Measurements from ENCODE around the gene VKORC1.

VKORC1 gene

GRCh38 chr16:31125844-31126243 is 31.2 kb upstream of the VKORC1 start:
- H3K9me3 ChIP-seq, result no peaks in the 10 kb centered on the region
- H3K36me3 ChIP-seq, result peaks cover 33% of the 10 kb centered on the region
- TF ChIP-seq, protein P1, sequence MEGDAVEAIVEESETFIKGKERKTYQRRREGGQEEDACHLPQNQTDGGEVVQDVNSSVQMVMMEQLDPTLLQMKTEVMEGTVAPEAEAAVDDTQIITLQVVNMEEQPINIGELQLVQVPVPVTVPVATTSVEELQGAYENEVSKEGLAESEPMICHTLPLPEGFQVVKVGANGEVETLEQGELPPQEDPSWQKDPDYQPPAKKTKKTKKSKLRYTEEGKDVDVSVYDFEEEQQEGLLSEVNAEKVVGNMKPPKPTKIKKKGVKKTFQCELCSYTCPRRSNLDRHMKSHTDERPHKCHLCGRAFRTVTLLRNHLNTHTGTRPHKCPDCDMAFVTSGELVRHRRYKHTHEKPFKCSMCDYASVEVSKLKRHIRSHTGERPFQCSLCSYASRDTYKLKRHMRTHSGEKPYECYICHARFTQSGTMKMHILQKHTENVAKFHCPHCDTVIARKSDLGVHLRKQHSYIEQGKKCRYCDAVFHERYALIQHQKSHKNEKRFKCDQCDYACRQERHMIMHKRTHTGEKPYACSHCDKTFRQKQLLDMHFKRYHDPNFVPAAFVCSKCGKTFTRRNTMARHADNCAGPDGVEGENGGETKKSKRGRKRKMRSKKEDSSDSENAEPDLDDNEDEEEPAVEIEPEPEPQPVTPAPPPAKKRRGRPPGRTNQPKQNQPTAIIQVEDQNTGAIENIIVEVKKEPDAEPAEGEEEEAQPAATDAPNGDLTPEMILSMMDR (IDR thresholded peaks at IDR 0.05), result no peak
- H3K4me1 ChIP-seq (ENCODE audit: control insufficient read depth in 1 of 2, insufficient read depth in 1 of 2, low read depth in 1 of 2, low read length in 1 of 2), result peaks cover 52 to 54% of the 10 kb centered on the region in 2 experiments
- no peaks in the 10 kb centered on the region for H3K27me3 ChIP-seq
- H3K27ac ChIP-seq, result peak overlapping the region; percentile 98
- no peak overlapping the region for H3K4me3 ChIP-seq (ENCODE audit: low read depth in 1 of 2, low read length in 1 of 2)

DNA sequence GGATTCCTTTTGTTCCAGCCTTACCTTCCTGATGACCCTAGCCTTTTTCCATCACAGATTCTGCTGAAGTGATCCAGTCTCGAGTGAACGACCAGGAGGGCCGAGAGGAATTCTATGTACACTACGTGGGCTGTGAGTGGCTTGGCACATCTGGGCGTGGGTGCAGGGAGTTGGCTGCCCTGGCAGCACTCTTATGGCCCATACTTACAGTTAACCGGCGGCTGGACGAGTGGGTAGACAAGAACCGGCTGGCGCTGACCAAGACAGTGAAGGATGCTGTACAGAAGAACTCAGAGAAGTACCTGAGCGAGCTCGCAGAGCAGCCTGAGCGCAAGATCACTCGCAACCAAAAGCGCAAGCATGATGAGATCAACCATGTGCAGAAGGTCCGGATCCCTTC is 25.5 kb upstream of the VKORC1 start:
- no peak overlapping the region for H3K4me3 ChIP-seq (ENCODE audit: low read depth in 1 of 2, low read length in 1 of 2)
- peak overlapping the region; percentile 99 for H3K27ac ChIP-seq
- H3K4me1 ChIP-seq (ENCODE audit: control insufficient read depth in 1 of 2, insufficient read depth in 1 of 2, low read depth in 1 of 2, low read length in 1 of 2), result peaks cover 31 to 37% of the 10 kb centered on the region in 2 experiments
- peaks cover 40% of the 10 kb centered on the region for H3K36me3 ChIP-seq
- H3K9me3 ChIP-seq, result no peaks in the 10 kb centered on the region
- H3K27me3 ChIP-seq, result no peaks in the 10 kb centered on the region
- TF ChIP-seq, protein P1 (IDR thresholded peaks at IDR 0.05), result no peak

DNA sequence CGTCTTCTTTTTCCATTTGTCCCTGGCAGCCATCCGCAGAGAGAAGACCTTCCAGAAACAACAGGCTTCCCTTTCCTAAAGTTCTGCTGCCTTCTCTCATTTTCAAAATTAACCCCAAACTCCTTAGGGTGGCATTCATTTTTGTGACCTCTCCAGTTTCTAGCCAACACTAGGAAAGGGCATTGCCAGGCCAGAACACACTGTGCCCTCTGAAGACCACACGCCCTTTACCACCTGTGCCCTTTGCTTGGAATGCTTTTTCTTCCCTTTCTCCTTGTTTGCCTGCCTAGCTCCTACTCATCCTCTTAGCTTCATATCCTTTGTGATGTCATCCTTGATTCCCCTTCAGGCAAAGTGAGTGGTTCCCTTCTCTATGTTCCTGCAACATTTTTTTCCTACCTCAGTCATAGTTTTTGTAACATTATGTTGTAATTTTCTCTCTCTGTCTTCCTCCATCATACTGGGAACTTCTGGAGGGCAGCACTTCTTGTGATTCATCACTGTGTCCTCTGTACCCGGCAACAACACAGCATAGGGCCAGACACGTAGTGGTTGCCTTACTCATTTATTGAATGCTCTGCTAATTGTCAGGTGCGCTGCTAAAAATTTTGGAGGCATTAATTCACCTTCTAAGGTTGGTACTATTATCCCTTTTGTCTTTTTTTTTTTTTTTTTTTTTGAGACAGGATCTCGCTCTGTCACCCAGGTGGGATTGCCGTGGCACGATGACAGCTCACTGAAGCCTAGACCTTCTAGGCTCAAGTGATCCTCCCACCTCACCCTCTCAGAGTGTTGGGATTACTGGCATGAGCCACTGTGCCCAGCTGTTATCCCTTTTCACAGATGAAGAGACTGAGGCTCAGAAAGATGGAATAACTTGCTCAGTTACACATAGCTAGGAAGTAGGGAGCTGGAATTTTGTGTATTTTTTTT is 23.9 kb upstream of the VKORC1 start:
- Histone ChIP-seq H3K36me3 (peaks cover 34% of the 10 kb centered on the region), H3K9me3 (no peaks in the 10 kb centered on the region), H3K4me3 (ENCODE audit: low read depth in 1 of 2, low read length in 1 of 2) (peak overlapping the region; percentile 70 to 99), H3K27ac (peak overlapping the region; percentile 99), H3K27me3 (no peaks in the 10 kb centered on the region), H3K4me1 (ENCODE audit: control insufficient read depth in 1 of 2, insufficient read depth in 1 of 2, low read depth in 1 of 2, low read length in 1 of 2) (peaks cover 43 to 50% of the 10 kb centered on the region in 2 experiments)
- TF ChIP-seq, protein P1 (IDR thresholded peaks at IDR 0.05), result no peak

- Histone ChIP-seq H3K27ac (peak within 1 kb of the TSS; percentile 99), H3K9me3 (no peaks in the 10 kb centered on the region), H3K27me3 (no peaks in the 10 kb centered on the region), H3K36me3 (peaks cover 27% of the 10 kb centered on the region), H3K4me3 (ENCODE audit: low read depth in 1 of 2, low read length in 1 of 2) (peak within 1 kb of the TSS; percentile 70 to 99), H3K4me1 (ENCODE audit: control insufficient read depth in 1 of 2, insufficient read depth in 1 of 2, low read depth in 1 of 2, low read length in 1 of 2) (peaks cover 52 to 59% of the 10 kb centered on the region in 2 experiments)
- TF ChIP-seq, protein P1 (IDR thresholded peaks at IDR 0.05), result no peak
Observed at GRCh38 chr16:31117384-31118222, 23.0 kb upstream of the VKORC1 start, which contains the start of gene KAT8. Gene KAT8 (plus strand): TSS chr16:31117664. CDS start chr16:31117682, 18 bp downstream.

DNA sequence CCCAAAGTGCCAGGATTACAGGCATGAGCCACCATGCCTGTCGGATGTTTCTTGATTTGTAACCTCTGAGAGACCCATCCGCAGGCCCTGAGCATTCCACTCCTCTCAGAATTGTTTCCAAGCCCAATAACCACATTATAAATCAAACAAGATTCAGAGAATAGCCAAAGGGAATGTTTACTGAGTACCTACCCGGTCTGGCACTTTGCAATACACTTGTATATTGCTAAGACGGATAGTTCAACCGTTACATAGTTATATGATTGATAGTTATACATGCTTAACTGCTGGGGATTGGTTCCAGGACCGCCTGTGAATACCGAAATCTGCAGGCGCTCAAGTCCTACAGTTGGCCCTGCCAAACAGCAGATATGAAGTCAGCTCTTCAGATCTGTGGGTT is 19.9 kb upstream of the VKORC1 start:
- no peak overlapping the region for H3K4me3 ChIP-seq (ENCODE audit: low read depth in 1 of 2, low read length in 1 of 2)
- no peaks in the 10 kb centered on the region for H3K27me3 ChIP-seq
- no peaks in the 10 kb centered on the region for H3K9me3 ChIP-seq
- H3K4me1 ChIP-seq (ENCODE audit: control insufficient read depth in 1 of 2, insufficient read depth in 1 of 2, low read depth in 1 of 2, low read length in 1 of 2), result peaks cover 51 to 58% of the 10 kb centered on the region in 2 experiments
- peaks cover 33% of the 10 kb centered on the region for H3K36me3 ChIP-seq
- TF ChIP-seq, protein P1 (IDR thresholded peaks at IDR 0.05), result no peak
- peak overlapping the region; percentile 93 for H3K27ac ChIP-seq

Data from neutrophil (primary cell).